Spleen (tissue), 7 donors: ENCODE results near the gene CNGA4.

Source experiments
- CTCF ChIP-seq, 11 experiments: fragments of 200-600 bp in 7 of 11; fragments of 450-650 bp in 4 of 11; sonication (generic) in 4 of 11; IDR thresholded peaks in 8 of 11; conservative IDR thresholded peaks in 3 of 11; 1 replicate in 7 of 11; 2 replicates in 4 of 11; pipeline versions ENCODE4 v1.4.0 to v1.8.0; 2016 to 2021; ENCODE audit warnings: antibody characterized with exemption in 11 of 11, inconsistent platforms in 4 of 11, mild to moderate bottlenecking in 1 of 11
- POLR2A ChIP-seq, 3 donors: fragments of 450-650 bp; IDR thresholded peaks; one replicate each; pipeline ENCODE4 v1.5.1; 2017; ENCODE audit warnings: antibody characterized with exemption in 3 of 3, mild to moderate bottlenecking in 1 of 3
- donor health status: DM: no; HTN: no; CAD: no; lungs with moderate emphysema.
- donor health status: DM: no; HTN: no; CAD: no.
- donor health status: DM: no; HTN: no; CAD: no.

- TF ChIP-seq CTCF (IDR thresholded peaks at IDR 0.05 in 8 of 11, conservative IDR thresholded peaks at IDR 0.05 in 3 of 11) (no peak), POLR2A (IDR thresholded peaks at IDR 0.05) (no peak)
These were observed 9.0 kb upstream of the CNGA4 start for GRCh38 chr11:6229911-6230310.
